HG03439 (cell line): ENCODE measurements around the gene ZFYVE28.

ENCODE experiments used
- ATAC-seq: cut with Tn5 transposase; IDR thresholded peaks from one replicate; pipeline ENCODE4 v1.9.1; 2021; ENCODE audit warnings: mild to moderate bottlenecking, moderate library complexity; ENCODE audit not compliant: unreplicated experiment

ZFYVE28 gene

GRCh38 chr4:2371765-2372487 is 46.5 kb downstream of the ZFYVE28 start:
- ATAC-seq = no peak

- ATAC-seq = no peak
These were observed 47.7 kb downstream of the ZFYVE28 start for GRCh38 chr4:2370597-2371320.

- no peak for ATAC-seq
These were observed 49.6 kb downstream of the ZFYVE28 start for GRCh38 chr4:2368746-2369437.

- no peak for ATAC-seq
These were observed 50.8 kb downstream of the ZFYVE28 start for GRCh38 chr4:2367626-2368025.

- ATAC-seq = no peak
These were observed 51.9 kb downstream of the ZFYVE28 start for GRCh38 chr4:2366252-2367192.

- no peak for ATAC-seq
These were observed 52.6 kb downstream of the ZFYVE28 start for GRCh38 chr4:2365913-2366210.

- ATAC-seq = no peak
These were observed 53.2 kb downstream of the ZFYVE28 start for GRCh38 chr4:2365054-2365912.

GRCh38 chr4:2364654-2365053 is 53.8 kb downstream of the ZFYVE28 start:
- ATAC-seq = no peak

GRCh38 chr4:2363951-2364653 is 54.3 kb downstream of the ZFYVE28 start:
- no peak for ATAC-seq

GRCh38 chr4:2363056-2363721 is 55.3 kb downstream of the ZFYVE28 start:
- ATAC-seq = no peak

GRCh38 chr4:2362266-2363055 is 56.0 kb downstream of the ZFYVE28 start:
- ATAC-seq = no peak

GRCh38 chr4:2361366-2362265 is 56.8 kb downstream of the ZFYVE28 start:
- ATAC-seq = no peak

- ATAC-seq = no peak
These were observed 58.1 kb downstream of the ZFYVE28 start for GRCh38 chr4:2360396-2360730.

GRCh38 chr4:2359591-2360395 is 58.7 kb downstream of the ZFYVE28 start:
- ATAC-seq = no peak

- no peak for ATAC-seq
These were observed 60.4 kb downstream of the ZFYVE28 start for GRCh38 chr4:2357821-2358745.
